ENCODE results near the gene GPC5.

- TF ChIP-seq NFIC (IDR thresholded peaks at IDR 0.05) (no peak), REST (IDR thresholded peaks at IDR 0.05; ENCODE audit: low read depth) (no peak), TAF1 (IDR thresholded peaks at IDR 0.05; ENCODE audit: low read depth) (no peak), TEAD4 (IDR thresholded peaks at IDR 0.05) (no peak), MAX (IDR thresholded peaks at IDR 0.05) (no peak), EP300 (IDR thresholded peaks at IDR 0.05; ENCODE audit: borderline replicate concordance) (no peak), TCF12 (IDR thresholded peaks at IDR 0.05; ENCODE audit: low read depth) (no peak), YY1 (IDR thresholded peaks at IDR 0.05; ENCODE audit: low read depth) (no peak), RAD21 (IDR thresholded peaks at IDR 0.05; ENCODE audit: low read depth) (no peak), CEBPB (IDR thresholded peaks at IDR 0.05) (no peak), USF1 (IDR thresholded peaks at IDR 0.05) (no peak), FOXM1 (IDR thresholded peaks at IDR 0.05; ENCODE audit: borderline replicate concordance, low read depth) (no peak)
Measured at GRCh38 chr13:91965511-91965910, 567.1 kb downstream of the GPC5 start.
